Activated B cell treated with CpG ODN at 0.5 μM for 24 hours (primary cell): ENCODE data around the gene DHRSX. TPM values are rescaled to one million over a fixed set of nuclear protein-coding genes. Genes with fewer than 3 reads are reported as not detected.

ENCODE experiments used
- ATAC-seq: fragments of 200-7000 bp; cut with Tn5 transposase; one replicate; pipeline ENCODE4 v1.10.0; 2021; ENCODE audit warnings: low read depth, mild to moderate bottlenecking, moderate library complexity
- CTCF ChIA-PET: fragments of 350-600 bp; sonication (Branson Sonifier 250); formaldehyde crosslinking; loops from one replicate; lab custom pipeline; 2021; ENCODE audit warnings: antibody characterized with exemption; lab: Charles Lee
- POLR2A ChIA-PET: fragments of 350-600 bp; sonication (Branson Sonifier 250); formaldehyde crosslinking; loops from one replicate; lab custom pipeline; 2021; ENCODE audit warnings: antibody characterized with exemption; lab: Charles Lee
- DNase-seq: peaks from one replicate; pipeline ENCODE4 v3.0.0; 2022
- H3K27ac Mint-ChIP-seq: one replicate; pipeline ENCODE4 v1.8.0; 2020; ENCODE audit warnings: mixed read lengths
- H3K27me3 Mint-ChIP-seq: one replicate; pipeline ENCODE4 v1.8.0; 2021; ENCODE audit warnings: mixed read lengths
- H3K36me3 Mint-ChIP-seq: one replicate; pipeline ENCODE4 v1.8.0; 2021; ENCODE audit warnings: low read depth, mixed read lengths
- H3K4me1 Mint-ChIP-seq: one replicate; pipeline ENCODE4 v1.8.0; 2021; ENCODE audit warnings: mixed read lengths
- H3K4me3 Mint-ChIP-seq: one replicate; pipeline ENCODE4 v1.8.0; 2020; ENCODE audit warnings: mild to moderate bottlenecking, mixed read lengths
- H3K9me3 Mint-ChIP-seq: one replicate; pipeline ENCODE4 v1.8.0; 2020; ENCODE audit warnings: mixed read lengths
- intact Hi-C: fragments of 100-400 bp; cut with micrococcal nuclease; formaldehyde crosslinking; loops from one replicate; pipeline ENCODE4 v1.15.1; 2024
- total RNA-seq: library from RNA; stranded (reverse); gene quantifications from 2 replicates; pipeline ENCODE4 v1.2.3, GENCODE V29; 2022
- TF ChIP-seq, protein P1 (sequence below): fragments of 200-600 bp; IDR thresholded peaks from one replicate; pipeline ENCODE4 v1.8.0; 2022; ENCODE audit warnings: antibody characterized with exemption, mild to moderate bottlenecking

The DHRSX gene
- total RNA-seq, 1 donor from 2014 or later: 28.3 TPM

DNA sequence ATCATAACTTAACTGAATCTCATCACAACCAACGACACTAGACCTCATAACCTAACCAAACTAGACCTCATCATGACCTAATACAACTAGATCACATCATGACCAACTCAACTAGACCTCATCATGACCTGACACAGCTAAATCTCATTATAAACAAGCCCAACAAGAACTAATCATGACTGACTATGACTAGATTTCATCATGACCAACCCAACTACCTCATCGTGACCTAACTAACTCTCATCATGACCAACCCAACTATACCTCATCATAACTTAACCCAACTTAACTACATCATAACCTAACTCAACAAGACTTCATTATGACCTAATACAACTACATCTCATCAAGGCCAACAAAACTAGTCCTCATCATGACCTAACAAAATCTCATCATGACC lies 86.8 kb downstream of the DHRSX start:
- no peak overlapping the region for H3K4me3 Mint-ChIP-seq
- H3K9me3 Mint-ChIP-seq: no peaks in the 10 kb centered on the region
- no peak overlapping the region for H3K27ac Mint-ChIP-seq
- ChIA-PET CTCF (no interaction called here), POLR2A (no interaction called here)
- no peak for ATAC-seq
- no peaks in the 10 kb centered on the region for H3K4me1 Mint-ChIP-seq
- H3K36me3 Mint-ChIP-seq: peaks cover 20% of the 10 kb centered on the region
- TF ChIP-seq, protein P1, sequence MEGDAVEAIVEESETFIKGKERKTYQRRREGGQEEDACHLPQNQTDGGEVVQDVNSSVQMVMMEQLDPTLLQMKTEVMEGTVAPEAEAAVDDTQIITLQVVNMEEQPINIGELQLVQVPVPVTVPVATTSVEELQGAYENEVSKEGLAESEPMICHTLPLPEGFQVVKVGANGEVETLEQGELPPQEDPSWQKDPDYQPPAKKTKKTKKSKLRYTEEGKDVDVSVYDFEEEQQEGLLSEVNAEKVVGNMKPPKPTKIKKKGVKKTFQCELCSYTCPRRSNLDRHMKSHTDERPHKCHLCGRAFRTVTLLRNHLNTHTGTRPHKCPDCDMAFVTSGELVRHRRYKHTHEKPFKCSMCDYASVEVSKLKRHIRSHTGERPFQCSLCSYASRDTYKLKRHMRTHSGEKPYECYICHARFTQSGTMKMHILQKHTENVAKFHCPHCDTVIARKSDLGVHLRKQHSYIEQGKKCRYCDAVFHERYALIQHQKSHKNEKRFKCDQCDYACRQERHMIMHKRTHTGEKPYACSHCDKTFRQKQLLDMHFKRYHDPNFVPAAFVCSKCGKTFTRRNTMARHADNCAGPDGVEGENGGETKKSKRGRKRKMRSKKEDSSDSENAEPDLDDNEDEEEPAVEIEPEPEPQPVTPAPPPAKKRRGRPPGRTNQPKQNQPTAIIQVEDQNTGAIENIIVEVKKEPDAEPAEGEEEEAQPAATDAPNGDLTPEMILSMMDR: no peak
- no peaks in the 10 kb centered on the region for H3K27me3 Mint-ChIP-seq
- no peak for DNase-seq
- intact Hi-C loops: no loop called here

DNA sequence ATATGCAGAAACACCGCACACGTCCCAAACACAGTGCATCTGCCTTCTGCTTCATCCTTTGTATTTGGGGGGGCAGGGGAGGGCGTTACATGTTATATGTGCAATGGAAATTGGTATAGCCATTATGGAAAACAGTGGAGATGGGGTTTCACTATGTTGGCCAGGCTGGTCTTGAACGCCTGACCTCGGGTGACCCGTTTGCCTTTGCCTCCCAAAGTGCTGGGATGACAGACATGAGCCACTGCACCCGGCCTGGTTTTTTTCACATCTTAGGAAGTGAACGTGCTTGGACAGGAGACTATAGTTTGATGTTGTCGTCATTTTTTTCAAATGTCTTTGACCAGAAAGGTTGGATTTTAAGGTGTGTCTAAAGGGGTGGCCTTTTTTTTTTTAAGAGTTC lies 88.6 kb downstream of the DHRSX start:
- Mint-ChIP-seq H3K9me3 (peaks cover 6% of the 10 kb centered on the region), H3K4me1 (no peaks in the 10 kb centered on the region), H3K27ac (no peak overlapping the region), H3K36me3 (peaks cover 36% of the 10 kb centered on the region), H3K4me3 (no peak overlapping the region), H3K27me3 (no peaks in the 10 kb centered on the region)
- TF ChIP-seq, protein P1: no peak
- ChIA-PET POLR2A (no interaction called here), CTCF (no interaction called here)
- ATAC-seq: no peak
- intact Hi-C loops: no loop called here
- DNase-seq: no peak

DNA sequence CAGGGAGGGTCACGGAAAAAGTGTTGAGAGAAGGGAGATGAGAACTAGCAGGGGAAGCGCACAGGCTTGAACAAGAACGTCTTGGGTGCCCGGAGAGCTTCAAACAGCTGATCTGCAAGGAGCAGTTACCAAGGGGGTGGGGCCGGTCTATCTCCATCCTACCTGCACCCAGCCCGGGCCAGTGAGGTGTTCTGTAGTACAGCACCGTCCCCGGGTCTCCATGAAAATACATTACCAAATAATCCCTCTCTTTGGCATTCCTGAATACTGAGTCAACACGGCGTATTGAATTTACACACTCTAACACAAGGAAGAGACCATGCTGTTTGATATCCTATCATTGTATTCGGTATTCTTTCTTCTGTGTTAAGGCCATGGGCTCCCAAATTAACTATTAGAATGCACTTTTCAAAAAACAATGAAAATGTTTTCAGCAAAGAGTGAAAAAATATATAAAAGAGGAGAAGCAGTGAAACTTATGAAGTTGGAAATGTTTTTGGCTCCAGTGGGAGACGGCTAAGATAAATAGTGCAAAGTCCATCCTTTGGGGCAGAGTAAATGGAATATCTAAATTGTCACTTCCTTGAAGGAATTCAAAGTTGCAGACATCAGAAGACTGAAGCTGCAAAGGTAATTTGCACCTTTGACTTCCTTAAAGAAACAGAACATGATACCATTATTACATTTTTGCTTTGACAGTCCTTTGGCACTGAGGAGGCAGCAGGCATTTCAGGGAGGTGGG lies 90.3 kb downstream of the DHRSX start:
- peaks cover 44% of the 10 kb centered on the region for H3K36me3 Mint-ChIP-seq
- CTCF ChIA-PET: no interaction called here
- ATAC-seq (no peak), DNase-seq (no peak)
- peaks cover 12% of the 10 kb centered on the region for H3K9me3 Mint-ChIP-seq
- no peak overlapping the region for H3K27ac Mint-ChIP-seq
- intact Hi-C loops: no loop called here
- H3K27me3 Mint-ChIP-seq: no peaks in the 10 kb centered on the region
- POLR2A ChIA-PET: no interaction called here
- no peak overlapping the region for H3K4me3 Mint-ChIP-seq
- H3K4me1 Mint-ChIP-seq: no peaks in the 10 kb centered on the region
- TF ChIP-seq, protein P1: no peak

DNA sequence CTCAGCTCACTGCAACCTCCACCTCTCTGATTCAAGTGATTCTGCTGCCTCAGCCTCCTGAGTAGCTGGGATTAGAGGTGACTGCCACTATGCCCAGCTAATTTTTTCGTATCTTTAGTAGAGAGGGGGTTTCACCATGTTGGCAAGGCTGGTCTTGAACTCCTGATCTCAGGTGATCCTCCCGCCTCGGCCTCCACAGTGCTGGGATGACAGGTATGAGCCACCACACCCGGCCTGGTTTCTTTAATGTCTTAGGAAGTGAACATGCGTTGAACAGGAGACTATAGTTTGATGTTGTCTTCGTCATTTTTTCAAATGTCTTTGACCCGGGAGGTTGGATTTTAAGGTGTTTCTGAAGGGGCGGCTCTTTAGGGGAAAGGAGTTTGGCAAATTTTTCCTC lies 91.0 kb downstream of the DHRSX start:
- POLR2A ChIA-PET: no interaction called here
- no peak overlapping the region for H3K27ac Mint-ChIP-seq
- TF ChIP-seq, protein P1: no peak
- peaks cover 48% of the 10 kb centered on the region for H3K36me3 Mint-ChIP-seq
- intact Hi-C loops: no loop called here
- H3K4me1 Mint-ChIP-seq: no peaks in the 10 kb centered on the region
- CTCF ChIA-PET: no interaction called here
- H3K9me3 Mint-ChIP-seq: peaks cover 12% of the 10 kb centered on the region
- no peak for ATAC-seq
- no peak overlapping the region for H3K4me3 Mint-ChIP-seq
- no peak for DNase-seq
- no peaks in the 10 kb centered on the region for H3K27me3 Mint-ChIP-seq

DNA sequence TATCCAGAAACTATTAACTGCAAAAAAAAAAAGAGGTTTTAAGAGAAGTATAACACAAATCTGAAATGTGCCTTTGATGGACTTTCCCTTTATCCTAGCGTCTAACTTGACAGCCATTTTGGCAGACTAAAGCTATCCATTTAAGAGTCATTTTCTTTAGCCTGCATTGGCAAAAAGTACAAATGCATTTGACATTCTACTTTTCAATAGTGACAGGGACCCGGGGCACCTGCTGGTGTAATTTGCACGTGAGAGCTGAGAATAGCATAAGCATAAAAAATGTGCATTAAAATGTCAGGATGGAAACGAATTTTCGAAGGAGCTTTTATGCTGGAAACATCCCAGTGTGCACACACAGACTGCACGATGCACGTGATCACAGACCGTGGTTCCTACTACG lies 91.9 kb downstream of the DHRSX start:
- H3K27me3 Mint-ChIP-seq: no peaks in the 10 kb centered on the region
- ChIA-PET CTCF (no interaction called here), POLR2A (no interaction called here)
- ATAC-seq: no peak
- no peak overlapping the region for H3K27ac Mint-ChIP-seq
- intact Hi-C loops: no loop called here
- H3K4me3 Mint-ChIP-seq: no peak overlapping the region
- H3K4me1 Mint-ChIP-seq: no peaks in the 10 kb centered on the region
- H3K36me3 Mint-ChIP-seq: peaks cover 49% of the 10 kb centered on the region
- DNase-seq: no peak
- peaks cover 12% of the 10 kb centered on the region for H3K9me3 Mint-ChIP-seq
- TF ChIP-seq, protein P1: no peak
